GM18858 (cell line): ENCODE measurements around the gene FUT3.

ENCODE experiments used
- ATAC-seq: cut with Tn5 transposase; IDR thresholded peaks from one replicate; pipeline ENCODE4 v1.9.1; 2021; ENCODE audit not compliant: unreplicated experiment

Gene FUT3

DNA sequence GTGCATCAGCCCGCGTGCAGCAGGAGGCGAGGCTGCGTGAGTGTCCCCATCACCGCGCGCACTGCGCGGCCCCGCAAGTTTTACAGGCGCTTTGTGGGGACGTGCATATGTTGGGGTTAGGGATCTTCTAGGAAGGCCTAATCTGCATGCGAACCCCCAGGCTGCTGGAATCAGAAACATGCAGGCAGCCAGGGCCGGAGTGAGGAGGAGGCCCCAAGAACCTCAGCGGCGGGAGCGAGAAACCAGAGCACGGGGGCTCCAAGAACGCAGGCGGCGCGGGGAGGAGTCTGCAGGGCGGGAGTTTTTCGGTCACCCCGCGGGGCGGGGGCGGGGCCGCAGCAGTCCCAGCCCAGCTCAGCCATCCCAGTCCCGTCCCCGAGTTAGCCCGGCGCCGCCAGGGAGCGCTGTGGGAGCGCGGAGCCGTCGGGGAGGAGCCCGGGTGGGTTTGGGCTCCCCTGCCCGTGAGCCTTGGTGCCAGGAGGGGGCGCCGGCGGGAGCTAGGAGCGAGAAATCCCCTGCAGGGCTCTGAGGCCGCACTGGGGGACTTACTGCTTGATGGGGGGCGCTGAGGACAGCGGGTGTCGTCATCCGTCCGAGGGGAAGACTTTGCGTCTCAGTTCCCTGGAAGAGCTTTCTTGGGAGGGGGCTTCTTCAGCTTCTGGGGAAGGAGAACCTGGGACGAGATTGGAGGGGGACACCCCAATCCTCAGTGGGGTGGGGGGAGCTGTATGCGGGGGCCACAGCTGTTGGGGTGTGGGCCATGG lies 47.3 kb downstream of the FUT3 start:
- no peak for ATAC-seq

DNA sequence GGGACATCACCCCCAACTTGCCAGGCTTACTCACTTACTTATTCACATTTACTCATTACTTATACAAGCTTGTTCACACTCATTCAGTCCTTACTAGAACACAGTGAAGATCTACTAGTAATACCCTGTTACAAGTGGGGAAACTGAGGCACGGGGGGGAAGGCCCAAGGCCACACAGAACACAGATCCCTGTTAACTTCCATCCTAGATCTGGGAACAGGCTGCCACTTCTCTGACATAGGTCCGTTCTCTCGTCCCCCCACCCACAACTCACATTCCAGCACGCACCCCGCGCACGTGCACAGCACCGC lies 47.9 kb downstream of the FUT3 start:
- ATAC-seq = no peak

DNA sequence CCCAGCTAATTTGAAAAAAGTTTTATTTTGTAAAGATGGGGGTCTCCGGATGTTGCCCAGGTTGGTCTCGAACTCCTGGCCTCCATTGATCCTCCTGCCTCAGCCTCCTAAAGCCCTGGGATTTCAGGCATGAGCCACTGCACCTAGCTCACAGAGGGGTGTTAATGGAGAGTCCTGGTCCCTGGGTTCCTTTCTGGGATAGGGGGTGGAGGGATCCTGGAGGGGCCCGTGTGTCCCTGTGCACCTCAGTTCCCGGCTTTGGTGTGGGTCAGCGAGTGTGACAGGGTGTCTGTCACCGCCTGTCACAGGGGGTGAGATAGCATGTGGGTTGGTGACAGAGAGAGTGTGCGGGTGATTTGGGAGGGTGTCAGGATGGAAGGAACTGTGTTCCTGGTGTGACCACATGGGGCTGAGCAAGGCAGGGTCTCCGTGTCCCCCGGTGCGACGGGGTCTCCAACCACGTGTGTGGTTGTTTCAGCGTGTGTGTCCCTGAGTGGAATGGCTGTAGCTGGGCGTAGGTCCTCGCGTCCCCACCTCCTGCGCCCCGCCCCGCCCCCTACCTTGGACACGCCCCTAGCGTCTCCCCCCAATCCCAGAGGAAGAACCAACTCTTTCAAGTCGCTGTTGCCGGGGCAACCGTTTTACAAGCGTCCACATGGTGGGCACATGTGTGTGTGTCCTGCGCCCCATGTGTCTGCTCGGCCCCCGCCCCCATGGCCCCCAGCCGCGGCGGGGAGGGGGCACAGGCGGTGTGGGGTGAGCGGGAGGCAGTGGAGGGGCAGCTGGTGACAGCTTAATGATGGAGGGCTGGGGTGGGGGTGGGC lies 49.2 kb downstream of the FUT3 start:
- no peak for ATAC-seq

DNA sequence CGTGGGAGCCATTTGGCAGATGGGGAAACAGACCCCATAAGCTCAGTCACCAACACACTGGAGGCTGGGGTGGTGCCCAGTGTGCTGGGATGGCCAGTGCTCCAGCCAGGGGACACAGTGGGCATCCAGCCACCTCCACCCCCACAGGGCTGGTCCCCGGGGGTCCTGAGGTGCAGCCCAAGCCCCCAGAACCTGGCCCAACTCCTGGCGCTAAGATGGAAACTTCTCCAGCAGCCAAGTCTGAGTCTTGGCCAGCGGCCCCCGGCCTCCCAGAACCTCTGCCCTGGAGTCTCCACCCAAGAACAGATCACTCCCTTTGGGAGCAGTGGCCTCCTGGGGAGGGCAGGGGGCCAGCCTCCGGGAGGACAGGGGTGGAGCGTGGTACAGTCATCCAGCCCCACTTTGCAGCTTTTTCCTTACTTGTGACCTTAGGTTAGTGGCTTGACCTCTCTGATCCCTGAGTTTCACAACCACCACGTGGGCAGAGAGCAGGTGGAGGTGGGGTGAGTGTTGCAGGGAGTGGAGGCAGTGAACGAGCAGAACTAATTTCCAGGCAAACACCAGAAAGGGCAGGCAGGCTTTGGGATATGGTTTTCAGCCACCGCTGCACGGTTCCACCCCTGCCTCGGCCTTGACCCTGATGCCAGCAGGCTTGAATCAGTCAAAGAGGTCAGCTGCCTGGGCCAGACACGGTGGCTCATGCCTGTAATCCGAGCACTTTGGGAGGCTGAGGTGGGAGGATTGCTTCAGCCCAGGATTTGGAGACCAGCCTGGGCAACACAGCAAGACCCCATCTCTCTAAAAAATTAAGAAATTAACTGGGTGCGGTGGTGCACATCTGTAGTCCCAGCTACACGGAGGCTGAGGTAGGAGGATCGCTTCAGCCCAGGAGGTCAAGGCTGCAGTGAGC lies 50.6 kb downstream of the FUT3 start:
- no peak for ATAC-seq

DNA sequence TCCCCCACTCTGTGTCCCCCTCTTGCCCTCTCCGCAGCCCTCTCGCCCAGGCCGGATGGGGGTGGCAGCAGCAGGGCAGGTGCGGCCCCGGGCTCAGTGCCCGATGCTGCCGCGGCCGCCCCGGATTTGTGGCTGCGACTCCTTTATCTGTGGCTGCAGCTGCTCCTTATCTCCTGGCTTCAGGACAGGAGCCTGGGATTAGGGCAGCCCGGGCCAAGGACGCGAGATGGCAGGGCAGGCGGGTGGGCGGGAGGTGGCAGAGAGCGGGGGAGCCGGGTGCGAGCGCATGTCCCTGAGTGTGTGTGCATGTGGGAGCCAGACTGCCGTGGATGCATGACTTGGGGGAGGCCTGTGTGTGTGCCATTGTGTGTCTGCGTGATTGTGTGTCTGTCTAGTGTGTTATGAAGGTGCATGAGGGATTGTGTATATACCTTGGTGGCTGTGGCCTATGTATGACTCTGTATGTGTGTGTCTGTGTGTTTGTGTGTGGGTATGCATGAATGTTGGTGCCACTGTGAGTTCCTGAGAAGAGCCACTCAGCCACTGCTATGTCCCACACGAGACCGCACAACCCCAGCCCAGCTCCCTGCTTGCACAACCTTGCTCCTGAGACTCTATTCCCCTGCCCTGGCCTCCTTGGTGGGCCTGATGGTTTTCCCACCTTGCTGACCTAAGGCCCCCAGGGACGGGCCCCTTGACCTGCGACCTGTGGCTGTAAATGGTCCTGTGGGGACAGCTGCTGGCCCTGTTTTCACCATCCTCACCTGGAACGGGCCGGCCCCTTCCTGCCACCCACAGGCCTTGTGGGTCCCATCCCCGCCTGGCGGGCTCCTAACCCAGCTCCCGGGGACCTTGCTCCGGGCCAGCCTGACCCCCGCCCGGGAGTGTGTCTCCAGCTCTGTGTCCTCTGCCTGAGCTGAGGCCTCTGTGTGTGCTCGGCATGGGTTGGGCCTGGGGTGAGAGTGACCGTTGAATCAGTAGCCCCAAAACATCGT lies 51.7 kb downstream of the FUT3 start:
- no peak for ATAC-seq

DNA sequence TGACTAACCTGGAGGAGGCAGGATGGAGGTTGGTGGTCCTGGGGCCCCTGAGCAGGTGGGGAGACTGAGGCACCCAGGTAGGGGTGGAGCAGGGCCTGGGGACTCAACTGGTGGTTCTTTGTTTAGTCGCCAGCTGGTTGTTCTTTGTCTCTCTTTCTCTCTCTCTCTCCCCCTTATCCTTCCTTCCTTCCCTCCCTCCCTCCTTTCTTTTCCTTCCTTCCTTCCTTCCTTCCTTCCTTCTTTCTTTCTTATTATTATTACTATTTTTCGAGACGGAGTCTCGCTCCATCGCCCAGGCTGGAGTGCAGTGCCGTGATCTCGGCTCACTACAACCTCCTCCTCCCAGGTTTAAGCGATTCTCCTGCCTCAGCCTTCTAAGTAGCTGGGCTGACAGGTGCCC lies 53.0 kb downstream of the FUT3 start:
- no peak for ATAC-seq

DNA sequence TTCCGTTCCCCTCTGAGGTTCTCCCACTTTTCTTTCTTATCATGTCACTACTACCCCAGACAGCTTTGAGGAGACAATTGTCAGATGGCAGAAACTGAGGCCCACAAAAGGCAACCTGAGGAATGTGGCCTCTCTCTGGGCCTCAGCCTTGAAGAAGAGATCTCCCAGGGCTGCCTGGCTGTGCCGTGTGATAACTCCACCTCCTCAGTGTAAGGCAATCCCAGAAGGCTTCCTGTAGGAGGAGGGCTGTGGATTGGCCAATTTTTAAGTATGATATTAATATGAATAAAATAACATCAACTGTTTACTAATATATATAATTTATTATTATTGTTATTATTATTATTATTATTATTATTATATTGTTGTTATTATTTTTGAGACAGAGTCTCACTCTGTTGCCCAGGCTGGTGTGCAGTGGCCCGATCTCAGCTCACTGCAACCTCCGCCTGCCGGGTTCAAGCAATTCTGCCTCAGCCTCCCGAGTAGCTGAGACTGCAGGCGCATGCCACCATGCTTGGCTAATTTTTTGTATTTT lies 55.8 kb downstream of the FUT3 start:
- no peak for ATAC-seq

DNA sequence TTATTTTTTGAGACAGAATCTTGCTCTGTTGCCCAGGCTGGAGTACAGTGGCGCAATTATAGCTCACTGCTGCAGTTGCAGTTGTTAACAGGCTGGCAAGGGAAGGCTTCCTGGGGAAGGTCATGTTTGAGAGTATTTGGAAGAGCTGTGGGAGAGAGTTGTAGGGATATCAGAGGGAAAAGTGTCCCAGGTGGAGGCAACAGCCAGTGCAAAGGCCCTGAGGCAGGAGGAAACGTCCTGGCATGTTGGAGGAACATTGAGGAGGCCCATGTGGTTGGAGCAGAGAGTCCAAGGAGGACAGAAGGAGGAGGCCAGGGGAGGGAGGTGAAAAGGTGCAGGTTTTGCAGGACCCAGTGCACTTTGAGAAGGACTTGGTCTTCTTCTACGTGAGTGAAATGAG lies 58.1 kb downstream of the FUT3 start:
- no peak for ATAC-seq
